Nephron (organoid): ENCODE measurements around the gene NPAT.
"Not testable (repeated sequence)": the region's sequence is repeated elsewhere in the genome, so short reads cannot be mapped to it uniquely, and the experiment has no call there.

Experiments
- H3K27ac Mint-ChIP-seq, 3 experiments: 2 replicates each; pipeline ENCODE4 v1.8.0; 2020; ENCODE audit warnings: mixed read lengths in 3 of 3, mild to moderate bottlenecking in 2 of 3, moderate library complexity in 1 of 3
- H3K27me3 Mint-ChIP-seq: 2 replicates; pipeline ENCODE4 v1.8.0; 2021; ENCODE audit warnings: low read depth, mild to moderate bottlenecking, moderate library complexity, mixed read lengths
- H3K36me3 Mint-ChIP-seq: 2 replicates; pipeline ENCODE4 v1.8.0; 2020; ENCODE audit warnings: low read depth, mixed read lengths
- H3K4me1 Mint-ChIP-seq: 2 replicates; pipeline ENCODE4 v1.8.0; 2020; ENCODE audit warnings: mixed read lengths
- H3K4me3 Mint-ChIP-seq, 3 experiments: 2 replicates each; pipeline ENCODE4 v1.8.0; 2020; ENCODE audit warnings: mild to moderate bottlenecking in 3 of 3, mixed read lengths in 3 of 3, moderate library complexity in 2 of 3
- H3K9me3 Mint-ChIP-seq: 2 replicates; pipeline ENCODE4 v1.8.0; 2020; ENCODE audit warnings: mixed read lengths
- TF ChIP-seq, protein P1 (sequence below), 3 experiments: fragments of 200-600 bp; sonication (generic); IDR thresholded peaks; one replicate each; pipeline ENCODE4 v1.5.0; 2021; ENCODE audit warnings: antibody characterized with exemption in 3 of 3; ENCODE audit not compliant: unreplicated experiment in 3 of 3

The NPAT gene

DNA sequence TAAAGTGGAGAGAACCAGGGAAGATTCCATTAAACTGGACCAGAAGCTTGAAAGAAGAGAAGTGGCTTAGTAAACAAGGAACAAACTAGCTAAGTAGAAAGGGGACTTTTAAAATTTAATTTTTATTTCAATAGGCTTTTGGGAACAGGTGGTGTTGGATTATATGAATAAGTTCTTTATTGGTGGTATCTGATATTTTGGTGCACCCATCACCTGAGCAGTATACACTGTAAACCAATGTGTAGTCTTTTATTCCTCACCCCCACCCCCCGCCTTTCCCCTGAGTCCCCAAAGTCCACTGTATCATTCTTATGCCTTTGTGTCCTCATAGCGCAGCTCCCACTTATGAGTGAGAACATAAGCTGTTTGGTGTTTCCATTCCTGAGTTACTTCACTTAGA, 93.7 kb downstream of the NPAT start:
- peaks cover 14% of the 10 kb centered on the region for H3K4me1 Mint-ChIP-seq
- H3K27me3 Mint-ChIP-seq, result no peaks in the 10 kb centered on the region
- H3K36me3 Mint-ChIP-seq, result peaks cover 38% of the 10 kb centered on the region
- TF ChIP-seq, protein P1, sequence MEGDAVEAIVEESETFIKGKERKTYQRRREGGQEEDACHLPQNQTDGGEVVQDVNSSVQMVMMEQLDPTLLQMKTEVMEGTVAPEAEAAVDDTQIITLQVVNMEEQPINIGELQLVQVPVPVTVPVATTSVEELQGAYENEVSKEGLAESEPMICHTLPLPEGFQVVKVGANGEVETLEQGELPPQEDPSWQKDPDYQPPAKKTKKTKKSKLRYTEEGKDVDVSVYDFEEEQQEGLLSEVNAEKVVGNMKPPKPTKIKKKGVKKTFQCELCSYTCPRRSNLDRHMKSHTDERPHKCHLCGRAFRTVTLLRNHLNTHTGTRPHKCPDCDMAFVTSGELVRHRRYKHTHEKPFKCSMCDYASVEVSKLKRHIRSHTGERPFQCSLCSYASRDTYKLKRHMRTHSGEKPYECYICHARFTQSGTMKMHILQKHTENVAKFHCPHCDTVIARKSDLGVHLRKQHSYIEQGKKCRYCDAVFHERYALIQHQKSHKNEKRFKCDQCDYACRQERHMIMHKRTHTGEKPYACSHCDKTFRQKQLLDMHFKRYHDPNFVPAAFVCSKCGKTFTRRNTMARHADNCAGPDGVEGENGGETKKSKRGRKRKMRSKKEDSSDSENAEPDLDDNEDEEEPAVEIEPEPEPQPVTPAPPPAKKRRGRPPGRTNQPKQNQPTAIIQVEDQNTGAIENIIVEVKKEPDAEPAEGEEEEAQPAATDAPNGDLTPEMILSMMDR (IDR thresholded peaks at IDR 0.05; ENCODE audit: unreplicated experiment in 3 of 3), result no peak
- H3K9me3 Mint-ChIP-seq, result no peaks in the 10 kb centered on the region
- H3K4me3 Mint-ChIP-seq, result no peak overlapping the region
- no peak overlapping the region for H3K27ac Mint-ChIP-seq

DNA sequence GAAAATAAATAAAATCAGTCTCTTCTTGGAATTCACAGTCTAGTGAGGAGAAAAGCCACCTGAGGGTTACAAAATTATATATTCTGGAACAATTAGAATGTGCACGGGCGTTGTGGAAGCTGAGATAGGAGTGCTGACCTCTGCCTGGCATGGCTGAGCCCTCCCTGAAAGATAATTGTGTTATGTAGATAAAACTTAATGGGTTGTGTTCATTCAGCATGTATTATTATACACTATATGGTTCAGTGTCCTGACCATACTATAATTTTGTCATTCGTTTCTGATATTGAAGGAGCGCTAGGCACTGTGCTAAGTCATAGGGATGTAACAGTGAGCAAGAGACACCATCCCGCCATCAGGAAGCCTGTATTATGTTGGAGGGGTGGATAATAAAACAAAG, 97.3 kb downstream of the NPAT start:
- Mint-ChIP-seq H3K27me3 (no peaks in the 10 kb centered on the region), H3K9me3 (no peaks in the 10 kb centered on the region), H3K36me3 (peaks cover 31% of the 10 kb centered on the region), H3K27ac (peak overlapping the region in 1 of 3 experiments; percentile 11), H3K4me3 (no peak overlapping the region), H3K4me1 (peaks cover 33% of the 10 kb centered on the region)
- TF ChIP-seq, protein P1 (IDR thresholded peaks at IDR 0.05; ENCODE audit: unreplicated experiment in 3 of 3), result no peak

DNA sequence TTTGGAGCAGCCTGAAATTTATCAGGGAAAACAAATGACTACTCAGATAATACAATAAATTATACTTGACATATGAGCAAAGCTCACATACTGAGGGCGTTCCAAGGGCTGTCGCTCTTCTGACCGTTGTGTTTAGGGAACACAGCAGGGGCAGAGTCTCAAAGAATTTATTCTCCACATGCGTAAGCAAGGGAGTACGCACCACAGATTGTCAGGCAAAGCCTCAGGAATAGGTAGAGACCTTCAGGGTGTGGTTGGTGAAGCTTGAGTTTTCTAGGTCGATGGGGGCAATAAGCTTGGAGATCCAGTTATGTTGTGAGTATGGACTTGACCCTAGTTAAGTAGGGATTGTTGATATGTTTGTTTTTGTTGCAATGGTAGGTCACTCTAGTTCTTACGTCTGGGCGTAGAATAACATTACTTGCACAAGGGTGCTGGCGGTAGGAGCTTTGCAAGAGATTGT, 100.2 kb downstream of the NPAT start:
- no peaks in the 10 kb centered on the region for H3K9me3 Mint-ChIP-seq
- peak overlapping the region; percentile 92 to 96 (median 94) for H3K4me3 Mint-ChIP-seq
- peaks cover 11% of the 10 kb centered on the region for H3K36me3 Mint-ChIP-seq
- H3K27me3 Mint-ChIP-seq, result no peaks in the 10 kb centered on the region
- peak overlapping the region; percentile 69 to 88 (median 81) for H3K27ac Mint-ChIP-seq
- H3K4me1 Mint-ChIP-seq, result peaks cover 33% of the 10 kb centered on the region
- TF ChIP-seq, protein P1 (IDR thresholded peaks at IDR 0.05; ENCODE audit: unreplicated experiment in 3 of 3), result no peak

DNA sequence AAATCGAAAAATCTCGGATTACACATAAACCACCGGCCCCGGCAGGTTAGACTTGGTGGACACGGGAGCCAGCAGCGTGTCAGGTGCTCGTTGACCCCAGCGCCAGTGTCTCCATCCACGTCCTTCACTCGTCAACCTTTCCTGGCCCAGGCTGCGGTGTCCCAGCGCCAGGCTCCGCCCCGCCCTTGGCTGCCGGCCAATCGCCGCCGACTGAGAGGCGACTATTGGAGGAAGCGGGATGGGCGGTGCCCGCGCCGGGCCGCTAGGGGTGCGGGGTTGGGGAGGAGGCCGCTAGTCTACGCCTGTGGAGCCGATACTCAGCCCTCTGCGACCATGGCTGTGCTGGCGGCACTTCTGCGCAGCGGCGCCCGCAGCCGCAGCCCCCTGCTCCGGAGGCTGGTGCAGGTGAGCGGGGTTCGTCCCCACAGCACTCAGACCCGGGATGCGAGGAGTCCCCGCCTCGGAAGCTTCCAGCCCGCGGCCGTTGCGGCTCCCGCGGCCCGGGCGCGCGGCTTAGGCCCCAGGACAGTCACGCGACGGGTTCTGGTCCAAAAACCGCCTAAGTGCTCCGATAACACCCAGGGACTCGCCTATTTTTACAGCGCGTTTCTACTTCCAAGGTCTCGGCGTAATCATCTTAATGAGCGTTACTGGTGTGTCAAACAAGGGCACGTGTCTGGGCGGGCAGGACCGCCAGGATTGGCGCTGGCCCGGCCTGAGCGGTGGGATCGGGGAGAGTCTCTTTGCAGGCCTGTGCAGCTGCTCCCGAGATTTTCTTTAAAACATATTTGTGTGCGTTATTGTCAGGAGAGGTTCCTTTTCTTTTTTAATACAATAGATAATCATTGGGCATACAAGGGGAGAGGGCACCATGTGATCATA, 100.9 kb downstream of the NPAT start, which contains the start of gene ACAT1:
ACAT1 (plus strand) TSS at position 294 of the 882 bp plus-strand sequence; CDS start at position 334, 40 bp downstream.
- H3K36me3 Mint-ChIP-seq, result peaks cover 10% of the 10 kb centered on the region
- H3K4me1 Mint-ChIP-seq, result peaks cover 34% of the 10 kb centered on the region
- peak within 1 kb of the TSS; percentile 92 to 96 (median 94) for H3K4me3 Mint-ChIP-seq
- H3K27me3 Mint-ChIP-seq, result no peaks in the 10 kb centered on the region
- no peaks in the 10 kb centered on the region for H3K9me3 Mint-ChIP-seq
- H3K27ac Mint-ChIP-seq, result peak within 1 kb of the TSS; percentile 69 to 88 (median 81)
- TF ChIP-seq, protein P1 (IDR thresholded peaks at IDR 0.05; ENCODE audit: unreplicated experiment in 3 of 3), result peak in 2 of 3 experiments; percentile 19 to 39

DNA sequence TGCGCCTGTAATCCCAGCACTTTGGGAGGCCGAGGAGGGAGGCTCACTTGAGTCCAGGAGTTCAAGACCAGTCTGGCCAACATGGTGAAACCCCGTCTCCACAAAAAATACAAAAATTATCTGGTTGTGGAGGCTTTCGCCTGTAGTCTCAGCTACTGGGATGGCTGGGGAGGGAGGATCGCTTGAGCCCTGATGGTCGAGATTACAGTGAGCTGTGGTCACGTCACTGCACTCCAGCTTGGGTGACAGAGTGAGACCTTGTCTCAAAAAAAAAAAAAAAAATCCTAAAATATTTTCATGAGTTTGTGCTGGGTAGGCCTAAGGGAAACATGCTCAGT, 101.5 kb downstream of the NPAT start:
- Mint-ChIP-seq H3K4me3 (peak overlapping the region; percentile 92 to 96 (median 94)), H3K27ac (peak overlapping the region in 1 of 3 experiments; percentile 88), H3K4me1 (peaks cover 40% of the 10 kb centered on the region)
- H3K36me3 Mint-ChIP-seq, H3K27me3 Mint-ChIP-seq, H3K9me3 Mint-ChIP-seq: not testable (repeated sequence)

- TF ChIP-seq, protein P1 (IDR thresholded peaks at IDR 0.05; ENCODE audit: unreplicated experiment in 3 of 3), result peak; percentile 47 to 61 (median 55)
- Mint-ChIP-seq H3K9me3 (no peaks in the 10 kb centered on the region), H3K27ac (no peak overlapping the region), H3K4me1 (peaks cover 27% of the 10 kb centered on the region), H3K27me3 (no peaks in the 10 kb centered on the region), H3K36me3 (no peaks in the 10 kb centered on the region), H3K4me3 (peak overlapping the region in 1 of 3 experiments; percentile 44)
Measured at GRCh38 chr11:108117746-108118371, 104.6 kb downstream of the NPAT start.
